Calu3 (cell line): Measurements from ENCODE around the gene OCA2. TPM values are rescaled to one million over a fixed set of nuclear protein-coding genes. Genes with fewer than 3 reads are reported as not detected.

ENCODE experiments used
- BruUV-seq: library from RNA; stranded (reverse); fragments of 400-500 nt; replicated peaks from 2 replicates; lab custom pipeline; 2021; lab: Mats Ljungman, UMichigan
- CTCF ChIA-PET: fragments of 300-600 bp; sonication (Branson Sonifier 250); formaldehyde crosslinking; loops from one replicate; lab custom pipeline; 2022; ENCODE audit warnings: antibody characterized with exemption; lab: Charles Lee
- DNase-seq: peaks from one replicate; pipeline ENCODE4 v3.0.0; 2022
- H3K27ac Mint-ChIP-seq: one replicate; pipeline ENCODE4 v1.8.0; 2022; ENCODE audit warnings: mixed read lengths; ENCODE audit not compliant: unreplicated experiment
- H3K27me3 Mint-ChIP-seq: one replicate; pipeline ENCODE4 v1.8.0; 2022; ENCODE audit warnings: mixed read lengths; ENCODE audit not compliant: unreplicated experiment
- H3K36me3 Mint-ChIP-seq: one replicate; pipeline ENCODE4 v1.8.0; 2022; ENCODE audit warnings: mild to moderate bottlenecking, moderate library complexity, mixed read lengths; ENCODE audit not compliant: insufficient read depth, unreplicated experiment
- H3K4me1 Mint-ChIP-seq: one replicate; pipeline ENCODE4 v1.8.0; 2022; ENCODE audit warnings: mild to moderate bottlenecking, low read depth, mixed read lengths; ENCODE audit not compliant: unreplicated experiment
- H3K4me3 Mint-ChIP-seq: one replicate; pipeline ENCODE4 v1.8.0; 2022; ENCODE audit warnings: mild to moderate bottlenecking, low read depth, moderate library complexity, mixed read lengths; ENCODE audit not compliant: unreplicated experiment
- H3K9me3 Mint-ChIP-seq: one replicate; pipeline ENCODE4 v1.8.0; 2022; ENCODE audit warnings: low read depth, mixed read lengths; ENCODE audit not compliant: unreplicated experiment
- CTCF ChIP-seq: fragments of 200-600 bp; IDR thresholded peaks from one replicate; pipeline ENCODE4 v1.8.0; 2022; ENCODE audit warnings: antibody characterized with exemption; ENCODE audit not compliant: unreplicated experiment
- intact Hi-C: fragments of 100-400 bp; cut with micrococcal nuclease; formaldehyde crosslinking; loops from one replicate; pipeline ENCODE4 v1.10.0; 2022; ENCODE audit not compliant: unreplicated experiment
- total RNA-seq: library from RNA; stranded (reverse); gene quantifications from 2 replicates; pipeline ENCODE4 v1.2.3, GENCODE V29; 2022

Gene OCA2
- total RNA-seq, 1 experiment from 2014 or later = not detected

GRCh38 chr15:27784107-27784506 is 315.0 kb downstream of the OCA2 start:
- no peak for TF ChIP-seq CTCF
- H3K4me1 Mint-ChIP-seq = no peaks in the 10 kb centered on the region
- intact Hi-C loops = no loop called here
- CTCF ChIA-PET = no interaction called here
- H3K4me3 Mint-ChIP-seq = no peak overlapping the region
- no peaks in the 10 kb centered on the region for H3K9me3 Mint-ChIP-seq
- no peak for DNase-seq
- no peaks in the 10 kb centered on the region for H3K27me3 Mint-ChIP-seq
- no peak overlapping the region for H3K27ac Mint-ChIP-seq
- H3K36me3 Mint-ChIP-seq = no peaks in the 10 kb centered on the region
- no TSS peak for BruUV-seq

GRCh38 chr15:27783678-27784077 is 315.4 kb downstream of the OCA2 start:
- H3K27ac Mint-ChIP-seq = no peak overlapping the region
- no peak for DNase-seq
- no TSS peak for BruUV-seq
- no peak for TF ChIP-seq CTCF
- CTCF ChIA-PET = no interaction called here
- H3K4me1 Mint-ChIP-seq = no peaks in the 10 kb centered on the region
- no peaks in the 10 kb centered on the region for H3K36me3 Mint-ChIP-seq
- no peak overlapping the region for H3K4me3 Mint-ChIP-seq
- intact Hi-C loops = no loop called here
- no peaks in the 10 kb centered on the region for H3K9me3 Mint-ChIP-seq
- no peaks in the 10 kb centered on the region for H3K27me3 Mint-ChIP-seq

- H3K27me3 Mint-ChIP-seq = no peaks in the 10 kb centered on the region
- no peak overlapping the region for H3K27ac Mint-ChIP-seq
- no peak for TF ChIP-seq CTCF
- H3K9me3 Mint-ChIP-seq = no peaks in the 10 kb centered on the region
- DNase-seq = no peak
- no peak overlapping the region for H3K4me3 Mint-ChIP-seq
- intact Hi-C loops = no loop called here
- no peaks in the 10 kb centered on the region for H3K36me3 Mint-ChIP-seq
- CTCF ChIA-PET = no interaction called here
- BruUV-seq = no TSS peak
- H3K4me1 Mint-ChIP-seq = no peaks in the 10 kb centered on the region
These were observed 317.0 kb downstream of the OCA2 start for GRCh38 chr15:27782125-27782524.

- Mint-ChIP-seq H3K27ac (no peak overlapping the region), H3K4me1 (no peaks in the 10 kb centered on the region), H3K36me3 (no peaks in the 10 kb centered on the region), H3K4me3 (no peak overlapping the region), H3K9me3 (peaks cover 3% of the 10 kb centered on the region), H3K27me3 (no peaks in the 10 kb centered on the region)
- TF ChIP-seq CTCF = no peak
- intact Hi-C loops = no loop called here
- no peak for DNase-seq
- BruUV-seq = no TSS peak
- CTCF ChIA-PET = no interaction called here
These were observed 322.6 kb downstream of the OCA2 start for GRCh38 chr15:27776501-27776900.
